HG03159 (cell line): ENCODE data around the gene ERBB2.
"Not testable (repeated sequence)": the region's sequence is repeated elsewhere in the genome, so short reads cannot be mapped to it uniquely, and the experiment has no call there.

Experiments
- ATAC-seq: cut with Tn5 transposase; IDR thresholded peaks from one replicate; pipeline ENCODE4 v1.9.1; 2021; ENCODE audit warnings: mild to moderate bottlenecking, moderate library complexity; ENCODE audit not compliant: unreplicated experiment

The ERBB2 gene

GRCh38 chr17:39742856-39743436 is 43.1 kb downstream of the ERBB2 start:
- no peak for ATAC-seq

GRCh38 chr17:39744075-39744835 is 44.4 kb downstream of the ERBB2 start:
- no peak for ATAC-seq

DNA sequence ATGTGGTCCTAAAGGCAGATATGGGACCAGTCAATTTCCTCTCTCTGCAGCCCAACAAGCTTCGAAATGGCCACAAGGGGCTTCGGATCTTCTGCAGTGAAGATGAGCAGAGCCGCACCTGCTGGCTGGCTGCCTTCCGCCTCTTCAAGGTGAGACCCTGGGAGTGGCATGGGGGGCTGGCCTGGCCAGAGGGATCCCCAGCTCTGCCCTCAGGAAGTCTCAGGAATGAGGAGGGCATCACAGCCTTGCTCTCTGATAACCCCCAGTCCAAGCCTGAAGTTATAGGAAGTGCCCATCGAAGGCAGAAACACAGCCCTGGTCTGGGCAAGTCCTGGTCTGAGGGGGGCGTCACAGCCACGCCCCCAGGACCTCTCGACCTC is 45.0 kb downstream of the ERBB2 start:
- ATAC-seq = no peak

- no peak for ATAC-seq
These were observed 45.7 kb downstream of the ERBB2 start for GRCh38 chr17:39745335-39746144.

DNA sequence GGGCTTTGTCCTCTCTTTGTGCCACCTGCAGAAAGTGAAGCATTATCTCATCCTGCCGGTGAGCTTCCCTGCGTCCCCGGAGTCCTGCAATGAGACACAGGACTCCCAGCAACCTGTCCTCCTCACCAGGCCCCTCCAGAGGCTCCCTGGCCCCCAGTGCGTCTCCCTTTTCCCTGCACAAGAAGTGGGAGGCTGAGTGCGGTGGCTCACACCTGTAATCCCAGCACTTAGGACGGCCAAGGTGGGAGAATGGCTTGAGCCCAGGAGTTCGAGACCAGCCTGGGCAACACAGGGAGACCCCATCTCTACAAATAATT is 46.2 kb downstream of the ERBB2 start:
- ATAC-seq = no peak

DNA sequence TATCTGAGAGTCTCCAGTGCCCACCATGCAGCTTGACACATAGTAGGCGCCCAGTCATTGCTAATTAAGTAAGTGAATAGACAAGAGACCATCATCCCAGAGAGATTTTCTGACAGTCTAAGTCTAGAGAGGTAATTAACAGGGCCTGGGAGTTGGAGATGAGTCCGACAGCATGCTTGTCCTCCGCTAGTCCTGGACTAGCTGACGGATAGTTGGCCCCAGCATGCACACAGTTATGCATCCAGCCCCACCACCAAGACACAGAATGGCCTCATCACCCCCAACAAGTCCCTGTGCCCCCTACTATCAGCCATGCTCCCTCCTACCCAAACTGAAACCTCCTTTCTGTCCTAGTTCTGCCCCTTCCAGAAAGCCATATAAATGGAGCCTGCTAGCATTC is 47.9 kb downstream of the ERBB2 start:
- no peak for ATAC-seq

GRCh38 chr17:39748444-39749034 is 48.7 kb downstream of the ERBB2 start:
- ATAC-seq = not testable (repeated sequence)

DNA sequence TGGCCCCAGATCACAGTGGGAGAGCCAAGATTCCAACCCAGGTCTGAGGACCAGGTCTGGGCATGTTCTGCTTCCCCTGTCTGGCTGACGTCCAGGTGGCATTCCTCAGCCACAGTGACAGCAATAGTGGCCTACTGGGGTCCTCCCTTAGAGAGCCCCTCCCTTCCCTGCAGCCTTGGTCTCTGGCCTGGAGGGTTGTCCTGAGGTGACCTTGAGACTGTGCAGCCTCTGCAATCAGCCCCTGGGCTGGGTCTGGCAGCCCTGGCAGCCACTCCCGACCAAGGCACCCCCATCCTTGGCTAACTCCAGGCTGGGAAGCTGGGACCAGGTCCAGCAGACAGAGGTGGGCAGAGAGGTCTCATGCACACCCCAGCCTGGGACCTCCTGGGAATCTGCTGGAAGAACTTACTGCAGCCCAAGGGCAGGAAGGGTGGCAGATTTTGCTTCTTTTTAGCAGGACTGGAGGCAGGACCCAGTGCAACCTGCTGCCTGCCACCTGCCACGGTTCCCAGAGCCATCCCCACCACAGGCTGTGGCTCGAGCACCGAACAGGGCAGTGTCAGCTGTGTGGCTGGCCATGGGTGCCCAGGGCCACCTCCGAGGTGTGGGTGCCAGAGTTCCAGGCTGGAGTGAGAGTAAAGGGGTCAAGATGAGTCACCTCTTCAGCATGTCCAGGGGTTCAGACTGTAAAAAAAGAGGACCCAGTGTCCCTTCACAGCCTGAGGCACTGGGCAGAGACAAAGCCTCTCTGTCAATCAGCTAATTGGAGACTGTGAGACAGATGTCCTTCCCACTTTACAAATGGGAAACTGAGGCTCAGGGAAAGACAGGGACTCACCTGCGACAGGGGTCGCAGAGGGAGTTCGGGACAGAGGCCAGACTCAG is 50.5 kb downstream of the ERBB2 start:
- ATAC-seq = no peak

DNA sequence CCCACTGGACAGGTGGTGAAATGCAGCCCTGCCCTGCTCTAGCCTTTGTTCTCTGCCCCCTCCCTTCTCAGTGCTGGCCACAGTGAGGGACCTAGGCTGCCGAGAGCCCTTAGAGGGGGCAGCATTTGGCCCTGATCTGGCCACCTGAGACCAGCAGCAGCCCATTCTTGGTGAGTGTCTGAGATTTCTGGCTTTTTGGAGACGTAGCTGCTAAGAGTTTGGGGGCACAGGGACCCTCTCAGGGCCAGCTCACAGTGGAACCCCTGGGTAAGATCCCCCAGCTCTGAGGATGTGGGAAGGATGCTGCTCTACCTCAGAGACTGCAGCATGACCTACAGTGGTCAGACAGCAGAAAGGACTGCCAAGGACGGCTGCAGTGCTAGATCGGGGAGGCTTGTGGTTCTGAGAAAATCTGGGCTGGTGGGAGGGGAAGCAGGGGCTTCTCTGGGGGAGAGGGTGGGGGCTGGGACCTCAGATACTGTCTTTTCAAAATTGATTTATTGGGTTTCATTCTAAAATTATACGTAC is 51.2 kb downstream of the ERBB2 start:
- ATAC-seq = no peak

DNA sequence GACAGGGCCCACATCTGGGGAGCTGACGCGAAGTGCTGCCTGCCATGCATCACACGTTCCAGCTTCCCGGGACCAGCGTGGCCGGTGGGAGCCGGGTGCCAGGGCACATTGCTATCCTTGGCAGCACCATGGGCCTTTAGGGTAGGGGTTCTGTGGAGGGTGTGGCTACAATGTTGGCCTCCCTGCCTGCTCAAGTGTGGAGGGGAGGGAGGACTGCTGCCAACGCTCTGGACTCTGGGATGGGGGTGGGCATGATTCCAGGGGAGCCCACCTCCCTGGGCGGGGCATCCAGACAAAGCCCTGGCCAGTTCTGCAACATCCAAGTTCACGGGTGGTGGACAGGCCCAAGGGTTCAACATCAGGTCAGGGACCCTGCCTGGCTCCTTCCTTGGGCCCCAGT is 51.8 kb downstream of the ERBB2 start:
- ATAC-seq = no peak

DNA sequence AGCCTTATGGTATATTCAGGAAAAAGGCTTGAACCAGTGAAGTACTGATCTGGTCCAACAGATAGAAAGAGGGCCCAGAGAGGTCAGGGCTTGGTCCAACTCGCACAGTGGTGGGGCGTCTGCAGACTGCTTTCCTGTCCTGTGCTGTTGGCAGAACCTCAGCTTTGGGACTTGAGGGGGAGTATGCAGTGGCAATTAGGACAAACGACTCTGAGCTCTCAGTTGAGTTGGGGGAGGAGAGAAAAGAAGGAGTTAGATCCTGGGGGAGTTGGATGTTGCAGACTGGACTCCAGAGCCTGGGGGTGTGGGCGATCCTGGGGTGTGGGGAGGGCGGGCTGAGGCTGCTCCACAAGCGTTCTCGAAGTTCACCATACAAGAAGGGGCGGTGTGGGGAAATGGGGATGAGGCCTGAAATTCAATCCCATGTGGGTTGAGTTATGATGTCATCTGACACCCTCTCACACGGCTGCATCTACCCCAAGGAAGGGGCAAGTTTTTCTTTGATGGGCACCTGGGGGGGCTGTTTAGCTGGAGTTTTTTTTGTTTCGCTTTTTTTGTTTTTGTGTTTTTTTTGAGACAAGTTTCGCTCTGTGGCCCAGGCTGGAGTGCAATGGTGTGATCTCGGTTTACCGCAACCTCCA is 52.5 kb downstream of the ERBB2 start:
- no peak for ATAC-seq

DNA sequence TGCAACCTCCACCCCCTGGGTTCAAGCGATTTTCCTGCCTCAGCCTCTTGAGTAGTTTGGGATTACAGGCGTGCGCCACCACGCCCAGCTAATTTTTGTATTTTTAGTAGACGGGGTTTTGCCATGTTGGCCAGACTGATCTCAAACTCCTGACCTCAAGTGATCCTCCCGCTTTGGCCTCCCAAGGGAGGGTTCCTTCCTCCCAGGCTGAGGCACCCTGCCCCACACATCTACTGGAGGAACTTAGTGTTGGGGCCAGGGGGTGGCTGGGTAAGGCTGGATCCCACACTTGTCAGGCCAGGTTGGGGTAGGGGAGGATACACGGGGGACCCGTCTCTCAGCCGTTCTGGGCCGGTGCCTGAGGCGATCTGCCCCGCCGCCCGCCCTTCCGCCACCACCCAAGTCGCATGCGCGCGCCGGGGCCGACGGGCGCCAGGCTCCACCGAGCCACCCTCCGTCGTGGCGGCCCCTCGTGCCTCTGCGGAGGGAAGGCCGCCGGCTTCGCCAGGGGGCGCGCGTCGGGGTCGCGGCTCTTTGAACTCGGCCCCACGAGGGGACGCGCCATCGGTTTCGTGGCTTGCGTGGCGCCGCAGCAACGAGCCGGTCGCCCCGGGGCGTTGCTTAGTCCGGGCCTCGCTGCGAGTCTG is 53.8 kb downstream of the ERBB2 start:
- ATAC-seq = peak; percentile 19

- peak; percentile 59 for ATAC-seq
These were observed 54.5 kb downstream of the ERBB2 start for GRCh38 chr17:39754161-39754957.

DNA sequence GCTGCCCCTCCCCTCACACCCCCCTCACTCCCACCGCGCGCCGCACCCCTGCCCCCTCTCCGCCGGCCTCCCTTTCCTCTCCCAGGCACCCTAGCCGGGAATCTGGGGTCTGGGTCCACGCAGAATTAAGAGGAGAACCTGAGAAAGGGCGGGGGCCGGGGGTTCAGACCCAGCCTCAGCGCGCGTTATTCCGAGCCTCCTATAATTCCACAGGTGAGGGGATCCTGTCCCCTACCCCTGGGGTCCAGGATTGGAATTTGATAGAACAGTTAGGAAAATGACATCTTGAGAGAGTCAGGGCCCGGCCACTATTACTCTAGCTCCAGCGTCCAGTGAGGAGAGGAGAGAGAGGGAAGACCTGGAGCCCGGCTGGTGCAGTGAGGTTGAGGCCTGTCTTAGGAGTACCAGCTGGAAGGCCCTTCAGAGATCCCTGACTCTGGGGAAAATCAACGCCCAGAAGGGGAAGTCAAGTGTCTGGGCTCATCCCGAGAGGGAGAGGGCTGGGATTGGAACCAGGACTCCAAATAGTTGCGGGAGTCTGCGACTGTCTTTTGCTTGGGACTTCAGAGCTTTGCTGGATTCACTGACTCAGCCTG is 55.2 kb downstream of the ERBB2 start:
- ATAC-seq = no peak

GRCh38 chr17:39755554-39756379 is 55.9 kb downstream of the ERBB2 start:
- ATAC-seq = no peak

GRCh38 chr17:39756380-39757079 is 56.7 kb downstream of the ERBB2 start:
- ATAC-seq = no peak

DNA sequence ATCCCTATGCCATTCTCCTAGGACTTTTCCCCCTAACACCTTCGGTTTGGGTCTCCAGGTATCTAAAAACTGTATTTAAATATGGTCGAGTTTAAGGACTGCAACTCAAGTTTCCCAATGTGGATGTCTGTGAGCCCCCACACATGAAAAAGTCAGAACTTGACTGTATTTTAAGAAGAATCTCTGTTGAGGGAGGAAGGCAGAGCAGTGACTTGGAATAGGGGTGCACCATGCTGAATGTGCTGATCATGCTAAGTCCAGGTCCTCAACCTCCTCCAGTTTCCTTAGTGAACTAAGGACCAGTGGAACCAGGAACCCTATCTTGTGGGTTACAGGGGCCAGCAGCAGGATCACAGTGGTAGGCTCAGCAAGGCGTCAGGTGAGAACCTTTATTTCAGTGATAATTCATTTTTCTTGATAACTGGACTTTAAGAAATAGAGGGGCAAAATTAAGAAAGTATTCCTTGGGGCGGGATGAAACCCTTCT is 57.4 kb downstream of the ERBB2 start:
- ATAC-seq = no peak
